ENCODE data around the gene SUPT6H.

DNA sequence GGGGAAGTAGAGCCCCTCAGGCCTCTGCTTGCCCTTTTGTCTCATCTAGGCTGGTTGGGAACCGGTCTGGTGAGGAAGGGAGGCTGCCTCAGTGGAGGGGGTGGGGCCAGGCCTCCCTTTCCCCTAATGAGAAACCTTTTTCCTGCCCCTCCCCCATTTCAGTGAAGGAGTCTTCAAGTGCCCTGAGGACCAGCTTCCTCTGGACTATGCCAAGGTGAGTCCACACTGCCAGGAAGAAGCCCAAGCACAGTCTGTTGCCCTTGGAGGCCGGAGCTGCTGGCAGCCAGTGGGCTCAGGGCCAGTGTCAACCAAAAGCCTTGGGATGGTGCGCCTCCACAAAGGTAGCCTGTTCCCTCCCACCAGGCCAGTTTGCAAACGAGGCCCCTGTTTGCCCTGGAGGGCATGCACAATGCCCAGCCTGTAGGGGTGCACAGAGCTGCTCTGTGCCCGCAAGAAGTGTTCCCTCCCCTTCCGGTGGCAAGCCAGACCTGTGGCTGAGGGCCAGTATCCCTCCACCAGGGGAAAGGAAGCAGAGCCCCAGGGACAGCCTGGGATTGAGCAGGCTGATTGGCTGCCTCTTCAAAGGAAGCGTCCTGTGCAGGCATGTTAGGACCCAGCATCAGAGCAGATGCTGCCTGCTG lies 85.2 kb downstream of the SUPT6H start:
- TF ChIP-seq EZH2phosphoT487 (IDR thresholded peaks at IDR 0.05; ENCODE audit: insufficient read depth, low read depth) (no peak), EZH2 (IDR thresholded peaks at IDR 0.05; ENCODE audit: insufficient read depth, poor library complexity, severe bottlenecking) (no peak)
